Fibroblast of mammary gland (primary cell): ENCODE data around the gene PTPRN2.

ENCODE experiments used
- DNase-seq: peaks from one replicate; pipeline ENCODE4 v3.0.0-alpha.2; 2010; ENCODE audit warnings: low read depth
- H3K4me3 ChIP-seq: 2 replicates; pipeline ENCODE4 v1.5.1; 2011; ENCODE audit warnings: low read depth, mild to moderate bottlenecking, low read length, moderate library complexity; ENCODE audit not compliant: control insufficient read depth
- TF ChIP-seq, protein P1 (sequence below): conservative IDR thresholded peaks from 2 replicates; pipeline ENCODE4 v1.5.1; 2011; ENCODE audit warnings: low read depth, low read length, inconsistent platforms; ENCODE audit not compliant: control insufficient read depth, insufficient read depth

PTPRN2 gene

DNA sequence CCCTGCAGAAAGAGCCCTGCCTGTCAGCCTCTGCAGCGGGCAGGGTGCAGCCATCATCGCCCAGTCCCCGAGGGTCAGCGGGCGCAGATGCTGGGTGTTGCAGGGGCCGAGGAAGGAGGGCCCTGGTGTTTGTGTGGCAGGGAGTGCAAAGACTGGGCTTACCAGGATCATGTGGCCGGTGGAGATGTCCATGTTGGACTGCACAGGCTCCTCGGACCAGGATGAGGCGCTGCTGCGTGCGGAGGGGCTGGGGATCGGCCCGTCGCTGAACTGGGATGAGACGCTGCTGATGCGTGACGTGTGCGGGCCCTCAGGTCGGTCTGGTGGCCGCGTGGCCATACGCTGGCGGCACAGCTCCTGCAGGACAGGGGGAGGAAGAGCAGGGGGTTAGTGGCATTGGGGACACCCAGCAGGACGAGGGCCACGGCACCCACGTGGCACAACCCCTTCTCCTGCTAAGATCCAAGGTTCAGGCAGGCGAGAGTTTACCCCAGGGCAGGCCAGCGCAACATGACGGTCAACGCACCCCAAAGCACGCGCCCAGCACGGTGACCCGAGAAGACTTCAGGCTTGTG, 931.3 kb downstream of the PTPRN2 start:
- no peak overlapping the region for H3K4me3 ChIP-seq
- TF ChIP-seq, protein P1, sequence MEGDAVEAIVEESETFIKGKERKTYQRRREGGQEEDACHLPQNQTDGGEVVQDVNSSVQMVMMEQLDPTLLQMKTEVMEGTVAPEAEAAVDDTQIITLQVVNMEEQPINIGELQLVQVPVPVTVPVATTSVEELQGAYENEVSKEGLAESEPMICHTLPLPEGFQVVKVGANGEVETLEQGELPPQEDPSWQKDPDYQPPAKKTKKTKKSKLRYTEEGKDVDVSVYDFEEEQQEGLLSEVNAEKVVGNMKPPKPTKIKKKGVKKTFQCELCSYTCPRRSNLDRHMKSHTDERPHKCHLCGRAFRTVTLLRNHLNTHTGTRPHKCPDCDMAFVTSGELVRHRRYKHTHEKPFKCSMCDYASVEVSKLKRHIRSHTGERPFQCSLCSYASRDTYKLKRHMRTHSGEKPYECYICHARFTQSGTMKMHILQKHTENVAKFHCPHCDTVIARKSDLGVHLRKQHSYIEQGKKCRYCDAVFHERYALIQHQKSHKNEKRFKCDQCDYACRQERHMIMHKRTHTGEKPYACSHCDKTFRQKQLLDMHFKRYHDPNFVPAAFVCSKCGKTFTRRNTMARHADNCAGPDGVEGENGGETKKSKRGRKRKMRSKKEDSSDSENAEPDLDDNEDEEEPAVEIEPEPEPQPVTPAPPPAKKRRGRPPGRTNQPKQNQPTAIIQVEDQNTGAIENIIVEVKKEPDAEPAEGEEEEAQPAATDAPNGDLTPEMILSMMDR = no peak
- no peak for DNase-seq

- H3K4me3 ChIP-seq = no peak overlapping the region
- no peak for DNase-seq
- TF ChIP-seq, protein P1 = no peak
Observed at GRCh38 chr7:157654350-157654749, 933.3 kb downstream of the PTPRN2 start.

GRCh38 chr7:157653827-157654207, 933.8 kb downstream of the PTPRN2 start:
- TF ChIP-seq, protein P1 = no peak
- DNase-seq = no peak
- no peak overlapping the region for H3K4me3 ChIP-seq

DNA sequence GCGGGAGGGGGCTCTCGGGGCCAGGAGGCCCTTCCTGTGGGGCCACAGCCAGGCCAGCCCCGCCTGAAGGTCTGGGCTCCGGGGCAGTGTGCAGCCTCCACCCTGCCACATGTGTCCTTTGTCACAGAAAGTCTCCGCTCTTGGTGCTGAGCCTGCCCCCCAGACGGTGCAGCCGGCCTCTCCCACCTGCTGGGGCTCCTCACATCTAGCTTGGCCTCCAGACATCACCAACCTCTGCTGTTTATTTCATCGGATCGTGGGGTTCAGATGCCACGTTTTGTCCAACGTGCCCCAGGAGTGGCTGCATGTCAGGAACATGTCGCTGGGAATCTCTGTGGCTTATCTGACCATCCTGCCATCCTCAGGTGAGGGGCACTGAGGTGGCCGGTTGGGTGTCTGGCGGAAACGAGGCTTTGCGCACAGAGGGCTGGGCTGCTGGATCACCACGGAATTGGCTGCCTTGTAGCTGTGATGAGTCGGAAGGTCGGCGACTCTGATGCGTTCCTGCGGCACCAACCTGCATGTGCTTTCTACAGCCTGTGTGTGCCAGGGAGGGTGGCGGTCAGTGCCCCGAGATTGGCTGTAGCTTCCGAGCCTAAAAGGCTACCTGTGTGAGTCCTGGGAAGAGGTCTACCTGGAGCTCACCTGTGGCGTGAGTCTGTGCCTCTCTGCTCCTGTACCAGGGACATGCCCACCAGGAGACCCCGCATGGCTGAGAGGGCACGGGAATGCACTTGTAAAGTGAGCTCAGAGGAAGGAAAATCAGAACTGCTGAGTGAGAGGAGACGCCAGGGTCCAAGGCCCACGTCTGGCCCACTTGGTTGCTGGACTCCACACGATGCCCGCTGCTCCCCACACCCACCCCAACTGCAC, 934.4 kb downstream of the PTPRN2 start:
- TF ChIP-seq, protein P1 = no peak
- DNase-seq = no peak
- no peak overlapping the region for H3K4me3 ChIP-seq

DNA sequence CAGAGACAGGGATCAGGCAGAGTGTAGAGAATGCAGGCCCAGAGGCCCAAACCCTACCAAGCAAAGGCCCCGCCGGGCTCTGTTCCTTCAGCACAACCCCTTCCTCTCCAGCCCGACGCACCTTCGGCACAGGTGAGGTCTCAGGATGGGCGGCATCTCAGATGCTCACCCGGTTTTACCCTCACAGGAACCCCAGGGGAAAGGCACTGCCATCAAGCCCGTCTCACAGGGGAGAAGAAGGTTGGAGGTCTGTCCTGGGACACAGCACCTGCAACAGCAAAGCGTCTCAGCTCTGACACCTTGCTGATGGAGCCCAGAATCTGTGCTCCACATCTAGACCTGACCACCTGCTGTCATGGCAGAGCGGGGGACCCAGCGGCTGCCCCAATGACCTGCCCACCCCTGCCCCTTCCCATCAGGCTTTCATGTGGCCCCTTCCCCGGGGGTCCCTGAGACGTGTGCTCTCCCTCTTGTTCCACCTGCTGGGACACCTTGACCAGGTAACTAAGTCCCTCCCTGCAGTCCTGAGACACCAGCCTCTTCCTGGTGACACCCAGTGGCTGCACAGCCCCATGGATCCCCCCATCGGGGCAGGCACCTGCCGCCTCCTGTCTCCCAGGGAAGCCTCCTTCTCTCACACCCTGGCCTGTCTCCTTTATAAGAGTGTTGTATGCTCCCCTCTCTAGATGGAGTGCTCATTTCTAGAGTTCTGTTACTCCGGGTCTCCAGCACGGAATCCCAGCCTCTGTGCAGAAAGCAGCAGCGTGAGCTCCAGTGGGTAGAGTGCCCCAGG, 935.3 kb downstream of the PTPRN2 start:
- DNase-seq = no peak
- TF ChIP-seq, protein P1 = no peak
- no peak overlapping the region for H3K4me3 ChIP-seq

- no peak for DNase-seq
- TF ChIP-seq, protein P1 = no peak
- H3K4me3 ChIP-seq = no peak overlapping the region
Observed at GRCh38 chr7:157651366-157652160, 936.1 kb downstream of the PTPRN2 start.
